GM18867 (cell line): ENCODE data around the gene ERC1.
"Not testable (repeated sequence)": the region's sequence is repeated elsewhere in the genome, so short reads cannot be mapped to it uniquely, and the experiment has no call there.

Experiments used
- ATAC-seq: cut with Tn5 transposase; IDR thresholded peaks from one replicate; pipeline ENCODE4 v1.9.1; 2021; ENCODE audit warnings: mild to moderate bottlenecking, moderate library complexity; ENCODE audit not compliant: unreplicated experiment

Gene ERC1

DNA sequence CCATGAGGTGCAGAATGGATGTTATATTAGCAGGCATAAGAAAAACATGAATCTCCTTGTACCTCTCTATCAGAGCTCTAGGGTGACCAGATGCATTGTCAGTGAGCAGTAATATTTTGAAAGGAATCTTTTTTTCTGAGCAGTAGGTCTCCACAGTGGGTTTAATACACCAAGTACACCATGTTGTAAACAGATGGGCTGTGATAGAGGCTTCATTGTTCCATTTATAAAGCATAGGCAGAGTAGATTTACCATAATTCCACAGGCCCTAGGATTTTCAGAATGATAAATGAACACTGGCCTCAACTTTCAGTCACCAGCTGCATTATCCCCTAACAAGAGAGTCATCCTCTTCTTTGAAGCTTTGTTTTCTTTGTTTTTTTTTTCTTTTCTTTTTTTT, 185.2 kb downstream of the ERC1 start:
- ATAC-seq: no peak

- no peak for ATAC-seq
Measured at GRCh38 chr12:1179128-1179527, 188.1 kb downstream of the ERC1 start.

DNA sequence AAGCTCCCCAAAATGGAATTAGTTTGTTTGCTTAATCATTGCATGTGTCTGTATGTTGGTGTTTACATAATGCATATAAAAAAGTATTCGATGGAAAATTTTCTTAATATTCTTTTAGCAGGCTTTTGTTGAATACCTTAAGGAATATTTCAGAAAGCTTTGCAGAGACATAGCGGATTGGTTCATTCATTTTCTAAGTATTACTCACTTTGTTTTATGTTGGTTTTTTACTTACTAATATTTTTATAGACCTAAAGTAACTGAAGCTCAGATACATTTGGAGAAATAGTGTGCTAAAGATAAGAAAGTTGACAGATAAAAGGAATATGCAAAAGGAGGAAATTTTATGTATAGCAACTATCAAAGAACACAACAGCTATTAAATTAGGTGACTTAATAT, 191.0 kb downstream of the ERC1 start:
- no peak for ATAC-seq

DNA sequence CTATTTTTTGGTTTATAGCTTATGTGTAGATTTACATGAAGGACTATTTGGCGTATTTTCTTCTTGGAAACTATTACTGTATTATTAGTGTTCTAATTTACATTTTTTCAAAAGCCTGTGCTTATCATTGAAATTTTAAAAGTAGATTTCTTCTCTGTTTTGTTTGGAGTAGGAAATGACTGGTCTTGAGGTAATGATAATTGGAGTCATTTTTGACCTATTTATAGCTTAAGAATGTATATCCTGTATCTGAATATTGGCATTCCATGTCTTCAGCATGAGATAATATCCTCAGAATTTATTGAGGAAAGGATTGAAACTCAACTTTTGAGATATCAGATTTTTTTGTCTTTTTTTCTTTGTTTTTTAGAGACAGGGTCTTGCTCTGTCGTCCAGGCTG, 193.4 kb downstream of the ERC1 start:
- no peak for ATAC-seq

DNA sequence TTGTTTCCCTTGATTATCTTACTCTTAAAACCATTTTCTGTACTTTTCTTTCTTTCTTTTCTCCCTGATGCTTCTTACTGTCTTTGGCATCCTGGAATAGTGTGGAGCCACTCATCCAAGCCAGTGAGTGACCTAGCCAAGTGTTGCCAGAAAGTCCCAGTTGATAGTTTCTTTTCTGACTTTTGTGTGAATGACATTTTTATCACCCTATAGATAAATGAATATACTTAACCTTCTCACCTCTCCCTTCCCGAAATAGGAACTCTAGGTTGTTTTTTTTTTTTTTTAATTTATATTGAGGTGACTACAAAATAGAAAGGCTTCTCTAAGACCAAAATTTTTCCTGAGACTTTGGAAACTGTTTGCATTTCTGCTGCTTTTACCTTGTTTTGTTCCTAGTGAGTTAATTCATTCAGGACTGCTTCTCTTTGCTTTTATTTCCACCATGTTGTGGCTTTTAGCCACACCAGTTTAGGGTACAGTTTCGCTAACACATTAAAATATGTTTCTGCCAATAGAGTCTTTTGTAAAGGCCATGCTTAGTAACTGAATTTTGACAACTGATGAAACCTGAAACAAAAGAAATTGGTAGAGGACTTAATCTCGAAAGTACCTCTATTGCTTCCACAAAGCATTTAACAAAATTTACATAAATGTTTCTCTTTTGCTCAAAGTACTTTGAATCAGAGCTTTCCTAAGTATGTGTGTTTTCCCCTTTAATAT, 194.6 kb downstream of the ERC1 start:
- peak; percentile 71 for ATAC-seq

GRCh38 chr12:1186298-1186697, 195.3 kb downstream of the ERC1 start:
- ATAC-seq: no peak

DNA sequence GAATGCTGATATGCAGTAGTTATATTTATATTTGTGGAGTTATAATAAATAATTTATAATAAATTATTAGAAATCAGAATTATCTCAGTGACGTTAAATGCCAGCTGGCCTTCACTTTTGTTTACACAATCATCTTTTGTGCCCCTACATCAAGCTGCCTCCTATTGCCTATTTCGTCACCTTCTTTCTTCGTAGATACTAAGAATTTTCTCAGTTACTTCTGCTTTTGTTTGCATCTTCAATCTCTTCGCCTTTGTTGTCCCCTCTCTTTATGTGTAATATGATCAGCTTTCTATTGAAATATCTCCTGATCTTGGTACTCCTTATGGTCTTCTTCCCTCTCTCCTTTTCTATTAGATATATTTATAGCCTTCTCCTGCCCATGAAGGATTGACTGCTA, 197.0 kb downstream of the ERC1 start:
- no peak for ATAC-seq

- no peak for ATAC-seq
Measured at GRCh38 chr12:1189163-1189562, 198.1 kb downstream of the ERC1 start.

DNA sequence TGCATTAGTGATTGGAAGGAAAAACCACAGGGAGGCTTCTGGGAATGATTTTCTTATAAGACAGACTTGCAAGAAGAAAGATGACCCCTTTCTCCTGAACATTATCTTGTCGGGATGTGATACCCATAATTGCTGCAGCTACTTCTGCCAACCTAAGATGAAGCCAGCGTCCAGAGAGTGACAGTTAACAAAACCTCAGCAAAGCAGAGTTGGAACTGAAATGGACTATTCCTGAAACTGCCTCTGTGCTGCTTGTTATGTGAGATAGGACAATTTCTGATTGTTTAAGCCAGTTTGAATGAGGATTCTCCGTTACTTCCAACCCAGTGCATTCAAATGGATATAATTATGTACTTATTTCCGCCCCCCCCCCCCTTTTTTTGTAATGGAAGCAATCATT, 204.5 kb downstream of the ERC1 start:
- ATAC-seq: no peak

DNA sequence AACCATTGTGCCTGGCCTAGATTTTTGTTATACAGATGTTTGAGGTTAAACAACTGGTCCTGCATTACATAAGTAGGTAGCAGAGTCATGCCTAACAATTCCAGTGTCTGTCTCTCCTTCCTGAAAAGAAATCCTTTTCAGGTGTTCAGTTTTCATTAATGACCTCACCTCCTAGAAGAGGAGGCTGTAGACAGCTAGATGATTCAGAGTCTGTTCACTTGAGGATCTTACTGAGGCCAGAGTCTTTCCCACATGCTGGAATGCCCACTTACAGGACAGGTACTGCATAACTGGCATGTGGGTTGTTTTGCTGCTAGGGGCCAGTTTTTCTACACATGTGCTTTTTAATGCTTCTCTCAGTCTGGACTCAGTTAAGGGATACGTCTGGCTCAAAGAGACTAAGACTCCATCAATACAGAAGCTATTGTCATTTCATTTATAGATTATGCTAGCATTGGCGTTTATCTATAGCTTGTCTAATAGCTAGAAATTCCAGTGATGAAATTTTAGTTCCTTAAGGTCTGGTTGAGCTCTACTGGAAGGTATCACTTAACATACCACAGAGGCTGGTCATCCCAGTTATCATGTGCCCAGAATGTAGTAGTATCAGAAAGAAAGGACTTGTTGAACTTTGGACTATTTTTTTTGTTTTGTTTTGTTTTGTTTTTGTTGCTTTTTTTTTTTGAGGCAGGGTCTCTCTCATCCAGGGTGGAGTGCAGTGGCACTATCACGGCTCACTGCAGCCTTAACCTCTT, 206.4 kb downstream of the ERC1 start:
- no peak for ATAC-seq

GRCh38 chr12:1198854-1199253, 207.8 kb downstream of the ERC1 start:
- not testable (repeated sequence) for ATAC-seq

GRCh38 chr12:1199700-1200099, 208.7 kb downstream of the ERC1 start:
- ATAC-seq: no peak

DNA sequence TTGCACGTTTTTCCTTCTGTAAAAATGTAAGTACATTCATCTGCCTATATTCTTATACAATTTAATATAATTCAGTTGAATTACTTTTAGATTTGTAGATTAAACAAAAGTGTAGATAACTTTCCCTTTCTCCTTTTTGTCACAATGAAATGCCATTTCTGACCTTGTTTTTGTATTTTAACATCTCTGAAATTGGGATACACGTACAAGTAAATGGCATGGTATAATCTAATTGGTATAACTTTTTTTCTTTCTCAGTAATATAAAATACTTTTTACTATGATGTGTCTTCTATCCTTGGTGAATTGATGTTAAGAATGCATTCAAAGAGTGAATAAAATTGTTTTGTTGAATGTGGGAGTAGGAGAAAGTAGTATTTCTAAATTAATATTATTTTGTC, 210.0 kb downstream of the ERC1 start:
- ATAC-seq: no peak

DNA sequence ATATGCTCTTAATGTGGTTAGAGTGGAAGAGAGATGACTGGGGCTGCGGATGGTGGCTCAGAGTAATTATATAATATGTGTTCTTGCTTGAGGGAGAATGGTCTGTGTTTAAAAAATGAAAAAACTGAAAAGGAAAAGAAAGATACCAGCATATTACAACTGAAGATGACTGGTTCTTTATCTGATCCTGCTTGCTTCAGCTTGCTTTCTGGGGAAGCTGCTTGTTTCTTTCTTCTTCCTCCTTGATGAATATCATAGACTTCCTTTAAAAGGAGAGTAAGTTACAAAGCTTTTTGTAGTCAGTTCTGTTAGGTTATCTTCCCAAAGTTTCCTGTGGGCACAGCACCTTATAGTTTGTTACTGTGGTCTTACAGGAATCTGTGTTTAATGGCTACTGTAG, 210.9 kb downstream of the ERC1 start:
- no peak for ATAC-seq

- ATAC-seq: no peak
Measured at GRCh38 chr12:1203735-1204019, 212.7 kb downstream of the ERC1 start.

DNA sequence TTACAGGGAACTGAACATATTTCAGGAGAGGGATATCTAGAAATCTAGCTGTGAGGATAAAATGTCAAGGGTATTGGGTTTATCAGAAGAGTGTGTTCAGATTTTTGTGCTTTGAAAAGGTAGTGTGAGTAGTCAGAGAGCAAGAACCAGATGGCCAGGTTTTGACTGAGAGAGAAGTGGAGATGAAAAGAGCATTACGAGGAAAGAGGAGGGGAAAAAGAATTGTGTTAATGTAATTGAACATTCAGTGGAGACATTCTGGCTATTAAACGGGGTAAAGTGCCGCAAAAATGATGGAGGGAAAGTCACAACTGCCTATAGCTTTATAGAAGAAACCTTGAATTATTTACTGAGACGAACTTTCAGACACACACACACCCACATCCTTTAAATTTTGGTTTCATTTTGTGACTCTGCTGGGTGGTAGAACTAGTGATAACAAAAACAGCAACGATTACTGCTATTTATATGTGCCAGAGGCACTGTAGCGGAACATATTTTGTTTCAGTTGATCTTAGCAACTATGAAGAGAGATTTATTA, 213.6 kb downstream of the ERC1 start:
- ATAC-seq: peak; percentile 83

GRCh38 chr12:1205512-1206060, 214.6 kb downstream of the ERC1 start:
- no peak for ATAC-seq

- no peak for ATAC-seq
Measured at GRCh38 chr12:1206118-1206734, 215.2 kb downstream of the ERC1 start.

DNA sequence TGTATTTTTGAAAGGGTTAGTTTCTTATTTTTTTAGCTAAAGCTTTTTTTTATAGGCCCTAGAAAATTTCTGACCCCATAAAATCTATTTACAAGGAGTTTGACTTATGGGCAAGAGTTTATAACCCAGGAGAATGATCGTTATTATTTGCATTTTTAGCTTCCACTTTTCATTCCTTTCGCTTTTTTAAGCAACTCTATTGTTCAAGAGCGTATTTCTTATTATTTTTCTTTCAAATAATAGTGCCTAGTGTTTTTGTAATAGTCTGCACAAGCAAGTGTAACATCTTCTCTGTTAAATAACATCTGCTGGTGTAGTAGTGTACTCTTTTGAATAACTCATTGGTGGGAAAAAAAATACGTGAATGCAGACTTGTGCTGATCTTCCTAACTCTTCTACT, 216.3 kb downstream of the ERC1 start:
- ATAC-seq: no peak

GRCh38 chr12:1208719-1209118, 217.7 kb downstream of the ERC1 start:
- ATAC-seq: not testable (repeated sequence)

DNA sequence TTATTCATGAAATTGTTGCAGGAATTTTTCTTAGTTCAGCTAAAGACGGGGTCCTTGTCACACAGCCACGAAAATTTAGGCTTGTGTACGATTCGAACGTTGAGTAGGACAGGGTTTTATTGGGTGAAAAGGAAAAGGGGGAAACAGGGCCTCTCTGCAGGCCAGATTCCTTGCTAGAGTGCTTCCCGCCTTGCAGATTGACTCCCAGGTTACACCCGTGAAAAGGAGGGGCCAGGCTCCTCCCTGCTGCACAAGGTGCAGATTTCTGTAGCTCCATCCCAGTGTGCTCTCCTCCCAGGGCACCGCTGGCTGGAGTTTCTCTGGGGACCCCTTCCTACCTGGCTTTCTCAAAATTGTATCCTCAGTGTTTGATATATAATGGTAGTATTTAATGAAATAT, 221.5 kb downstream of the ERC1 start:
- ATAC-seq: no peak

DNA sequence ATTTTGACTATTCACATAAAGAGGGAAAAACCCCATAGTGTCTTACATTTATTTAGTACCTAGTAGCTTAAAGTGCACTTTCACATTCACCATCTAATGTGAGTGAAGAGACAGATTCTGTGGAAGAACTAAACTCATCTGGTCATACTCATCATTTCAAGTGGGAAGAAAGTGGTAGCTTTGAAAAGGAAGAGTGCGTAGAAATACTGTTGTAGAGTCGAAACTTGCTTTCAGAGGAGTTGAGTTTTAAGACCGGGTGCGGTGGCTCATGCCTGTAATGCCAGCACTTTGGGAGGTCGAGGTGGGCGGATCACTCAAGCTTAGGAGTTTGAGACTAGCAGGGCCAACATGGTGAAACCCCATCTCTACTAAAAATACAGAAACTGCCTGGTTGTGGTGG, 222.2 kb downstream of the ERC1 start:
- no peak for ATAC-seq
